Panc1 (cell line): ENCODE data around the gene ZNF385C. TPM values are rescaled to one million over a fixed set of nuclear protein-coding genes. Genes with fewer than 3 reads are reported as not detected.

Experiments used
- ATAC-seq: fragments of 200-7000 bp; cut with Tn5 transposase; 2 replicates; pipeline ENCODE4 v1.9.1; 2020; ENCODE audit warnings: mild to moderate bottlenecking, moderate library complexity
- BruUV-seq: library from RNA; stranded (reverse); fragments of 400-500 nt; replicated peaks from 2 replicates; lab custom pipeline; 2021; lab: Mats Ljungman, UMichigan
- CTCF ChIA-PET: fragments of 300-600 bp; sonication (Branson Sonifier 250); formaldehyde crosslinking; loops from one replicate; lab custom pipeline; 2022; ENCODE audit warnings: antibody characterized with exemption; lab: Charles Lee
- POLR2A ChIA-PET: fragments of 300-600 bp; sonication (Branson Sonifier 250); formaldehyde crosslinking; loops from one replicate; lab custom pipeline; 2022; ENCODE audit warnings: antibody characterized with exemption; lab: Charles Lee
- DNase-seq: peaks from one replicate; pipeline ENCODE4 v3.0.0-alpha.2; 2010; ENCODE audit warnings: low read depth, low spot score
- H3K27ac ChIP-seq: 2 replicates; pipeline ENCODE4 v1.5.1; 2011; ENCODE audit warnings: mild to moderate bottlenecking, low read length, inconsistent platforms
- H3K27me3 ChIP-seq: fragments of 200-500 bp; sonication (Bioruptor generic); 2 replicates; pipeline ENCODE4 v1.6.0; 2014; ENCODE audit warnings: low read length, inconsistent platforms; ENCODE audit not compliant: control insufficient read depth, insufficient read depth
- H3K36me3 ChIP-seq: fragments of 200-500 bp; sonication (Bioruptor generic); 2 replicates; pipeline ENCODE4 v1.5.1; 2014; ENCODE audit warnings: inconsistent platforms, mild to moderate bottlenecking, low read length, moderate library complexity; ENCODE audit not compliant: control insufficient read depth, insufficient read depth
- H3K4me1 ChIP-seq: 2 replicates; pipeline ENCODE4 v1.5.1; 2011; ENCODE audit warnings: inconsistent platforms, mild to moderate bottlenecking, low read length, moderate library complexity; ENCODE audit not compliant: control insufficient read depth, insufficient read depth
- H3K4me3 ChIP-seq, 2 experiments: 2 replicates each; pipeline ENCODE4 v1.5.1; 2011 to 2012; ENCODE audit warnings: low read depth in 2 of 2, low read length in 2 of 2, mild to moderate bottlenecking in 2 of 2, inconsistent platforms in 1 of 2, moderate library complexity in 1 of 2
- H3K9me3 ChIP-seq: fragments of 200-500 bp; sonication (Bioruptor generic); 2 replicates; pipeline ENCODE4 v1.5.1; 2014; ENCODE audit warnings: low read depth, mild to moderate bottlenecking, inconsistent platforms, low read length, moderate library complexity; ENCODE audit not compliant: control insufficient read depth, insufficient read depth
- POLR2AphosphoS5 ChIP-seq: IDR thresholded peaks from 2 replicates; pipeline ENCODE4 v1.6.1; 2012; ENCODE audit warnings: mild to moderate bottlenecking, low read depth, low read length, moderate library complexity
- SIN3A ChIP-seq: IDR thresholded peaks from 2 replicates; pipeline ENCODE4 v1.6.1; 2012; ENCODE audit warnings: low read depth, mild to moderate bottlenecking, low read length, moderate library complexity, borderline replicate concordance; ENCODE audit not compliant: insufficient read depth
- TCF7L2 ChIP-seq: IDR thresholded peaks from 2 replicates; pipeline ENCODE4 v1.6.1; 2011; ENCODE audit warnings: mild to moderate bottlenecking, low read depth, low read length, inconsistent platforms
- in situ Hi-C: cut with HindIII; loops from 2 replicates; pipeline ENCODE4 v1.10.0; 2016; ENCODE audit warnings: low sequenced_read_pairs, low pct_unique_long_range_greater_than_20kb
- intact Hi-C: fragments of 100-400 bp; cut with micrococcal nuclease; formaldehyde crosslinking; loops from one replicate; pipeline ENCODE4 v1.10.0; 2022; ENCODE audit not compliant: unreplicated experiment
- total RNA-seq: library from RNA; stranded (reverse); gene quantifications from one replicate; pipeline ENCODE4 v1.2.1, GENCODE V29; 2021; ENCODE audit not compliant: unreplicated experiment
- TF ChIP-seq, protein P1 (sequence below), 2 experiments: IDR thresholded peaks; 2 replicates each; pipeline ENCODE4 v1.6.1; 2011 to 2012; ENCODE audit warnings: low read depth in 2 of 2, control low read depth in 1 of 2, low read length in 1 of 2, mild to moderate bottlenecking in 1 of 2, moderate library complexity in 1 of 2; ENCODE audit not compliant: insufficient read depth in 1 of 2
- TF ChIP-seq, protein P2 (sequence below): fragments of 450-650 bp; IDR thresholded peaks from 2 replicates; pipeline ENCODE4 v1.5.1; 2017; ENCODE audit warnings: mild to moderate bottlenecking

The ZNF385C gene
- total RNA-seq, 1 experiment from 2014 or later: 0.21 TPM

GRCh38 chr17:42055027-42055426, 43.2 kb downstream of the ZNF385C start:
- no TSS peak for BruUV-seq
- intact Hi-C loops (no loop called here), in situ Hi-C loops (no loop called here)
- POLR2A ChIA-PET: no interaction called here
- Histone ChIP-seq H3K4me3 (no peak overlapping the region), H3K36me3 (no peaks in the 10 kb centered on the region), H3K27me3 (no peaks in the 10 kb centered on the region), H3K27ac (no peak overlapping the region), H3K4me1 (0 out of 2 replicates have a peak, but pooled peaks cover under 1% of the 10 kb centered on the region), H3K9me3 (no peaks in the 10 kb centered on the region)
- TF ChIP-seq SIN3A: no peak
- TF ChIP-seq, protein P1, sequence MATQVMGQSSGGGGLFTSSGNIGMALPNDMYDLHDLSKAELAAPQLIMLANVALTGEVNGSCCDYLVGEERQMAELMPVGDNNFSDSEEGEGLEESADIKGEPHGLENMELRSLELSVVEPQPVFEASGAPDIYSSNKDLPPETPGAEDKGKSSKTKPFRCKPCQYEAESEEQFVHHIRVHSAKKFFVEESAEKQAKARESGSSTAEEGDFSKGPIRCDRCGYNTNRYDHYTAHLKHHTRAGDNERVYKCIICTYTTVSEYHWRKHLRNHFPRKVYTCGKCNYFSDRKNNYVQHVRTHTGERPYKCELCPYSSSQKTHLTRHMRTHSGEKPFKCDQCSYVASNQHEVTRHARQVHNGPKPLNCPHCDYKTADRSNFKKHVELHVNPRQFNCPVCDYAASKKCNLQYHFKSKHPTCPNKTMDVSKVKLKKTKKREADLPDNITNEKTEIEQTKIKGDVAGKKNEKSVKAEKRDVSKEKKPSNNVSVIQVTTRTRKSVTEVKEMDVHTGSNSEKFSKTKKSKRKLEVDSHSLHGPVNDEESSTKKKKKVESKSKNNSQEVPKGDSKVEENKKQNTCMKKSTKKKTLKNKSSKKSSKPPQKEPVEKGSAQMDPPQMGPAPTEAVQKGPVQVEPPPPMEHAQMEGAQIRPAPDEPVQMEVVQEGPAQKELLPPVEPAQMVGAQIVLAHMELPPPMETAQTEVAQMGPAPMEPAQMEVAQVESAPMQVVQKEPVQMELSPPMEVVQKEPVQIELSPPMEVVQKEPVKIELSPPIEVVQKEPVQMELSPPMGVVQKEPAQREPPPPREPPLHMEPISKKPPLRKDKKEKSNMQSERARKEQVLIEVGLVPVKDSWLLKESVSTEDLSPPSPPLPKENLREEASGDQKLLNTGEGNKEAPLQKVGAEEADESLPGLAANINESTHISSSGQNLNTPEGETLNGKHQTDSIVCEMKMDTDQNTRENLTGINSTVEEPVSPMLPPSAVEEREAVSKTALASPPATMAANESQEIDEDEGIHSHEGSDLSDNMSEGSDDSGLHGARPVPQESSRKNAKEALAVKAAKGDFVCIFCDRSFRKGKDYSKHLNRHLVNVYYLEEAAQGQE (IDR thresholded peaks at IDR 0.05; ENCODE audit: insufficient read depth in 1 of 2, low read depth in 2 of 2, low read length in 1 of 2): no peak
- TF ChIP-seq, protein P2, sequence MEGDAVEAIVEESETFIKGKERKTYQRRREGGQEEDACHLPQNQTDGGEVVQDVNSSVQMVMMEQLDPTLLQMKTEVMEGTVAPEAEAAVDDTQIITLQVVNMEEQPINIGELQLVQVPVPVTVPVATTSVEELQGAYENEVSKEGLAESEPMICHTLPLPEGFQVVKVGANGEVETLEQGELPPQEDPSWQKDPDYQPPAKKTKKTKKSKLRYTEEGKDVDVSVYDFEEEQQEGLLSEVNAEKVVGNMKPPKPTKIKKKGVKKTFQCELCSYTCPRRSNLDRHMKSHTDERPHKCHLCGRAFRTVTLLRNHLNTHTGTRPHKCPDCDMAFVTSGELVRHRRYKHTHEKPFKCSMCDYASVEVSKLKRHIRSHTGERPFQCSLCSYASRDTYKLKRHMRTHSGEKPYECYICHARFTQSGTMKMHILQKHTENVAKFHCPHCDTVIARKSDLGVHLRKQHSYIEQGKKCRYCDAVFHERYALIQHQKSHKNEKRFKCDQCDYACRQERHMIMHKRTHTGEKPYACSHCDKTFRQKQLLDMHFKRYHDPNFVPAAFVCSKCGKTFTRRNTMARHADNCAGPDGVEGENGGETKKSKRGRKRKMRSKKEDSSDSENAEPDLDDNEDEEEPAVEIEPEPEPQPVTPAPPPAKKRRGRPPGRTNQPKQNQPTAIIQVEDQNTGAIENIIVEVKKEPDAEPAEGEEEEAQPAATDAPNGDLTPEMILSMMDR: no peak
- no peak for TF ChIP-seq POLR2AphosphoS5
- no peak for TF ChIP-seq TCF7L2
- CTCF ChIA-PET: interaction anchor here (1.0 kb wide), 1 partner anchor 24 kb away, joined by 4 read pairs; no protein-coding TSS in a partner anchor
- DNase-seq (no peak), ATAC-seq (no peak)

DNA sequence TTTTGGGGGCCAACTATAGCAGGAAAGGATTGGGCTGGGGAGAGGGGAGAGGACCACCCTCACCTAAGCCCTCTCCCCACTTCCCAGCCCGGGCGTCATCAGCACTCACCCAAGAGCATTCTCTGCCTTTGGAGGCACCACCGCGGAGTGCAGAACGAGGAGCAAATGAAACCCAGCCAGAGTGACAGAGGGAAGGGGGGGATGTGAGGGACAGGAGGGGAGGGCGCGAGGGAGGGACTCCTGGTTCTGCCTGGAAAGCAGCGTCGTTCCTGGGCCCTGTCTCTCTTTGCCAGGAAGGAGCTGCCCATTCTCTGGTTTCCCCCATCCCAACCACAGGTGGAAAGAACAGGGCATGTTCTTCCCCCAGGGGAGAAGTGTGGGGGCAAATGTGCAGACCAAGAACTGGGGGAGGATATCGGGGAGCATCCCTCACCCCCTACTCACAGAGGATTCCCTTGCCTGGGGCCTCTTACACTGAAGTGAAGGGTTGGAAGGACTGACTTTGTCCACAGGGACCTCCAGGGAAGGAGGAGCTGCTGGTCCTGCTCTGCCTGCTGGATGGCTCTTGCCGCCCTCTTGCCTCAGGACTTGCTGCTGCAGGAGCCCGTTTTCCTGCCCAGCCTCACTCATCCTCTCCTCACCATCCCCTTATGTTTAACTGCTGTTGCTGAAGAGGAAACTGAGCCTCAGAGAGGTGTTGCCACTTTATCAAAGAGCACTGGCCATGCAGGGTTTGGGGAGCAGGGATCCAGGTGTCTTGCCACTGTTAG, 44.4 kb downstream of the ZNF385C start:
- TF ChIP-seq SIN3A: no peak
- TF ChIP-seq TCF7L2: no peak
- TF ChIP-seq POLR2AphosphoS5: no peak
- TF ChIP-seq, protein P1 (IDR thresholded peaks at IDR 0.05; ENCODE audit: insufficient read depth in 1 of 2, low read depth in 2 of 2, low read length in 1 of 2): no peak
- TF ChIP-seq, protein P2: no peak
- Histone ChIP-seq H3K36me3 (no peaks in the 10 kb centered on the region), H3K9me3 (no peaks in the 10 kb centered on the region), H3K4me3 (no peak overlapping the region), H3K27ac (no peak overlapping the region), H3K27me3 (no peaks in the 10 kb centered on the region), H3K4me1 (peaks cover 2% of the 10 kb centered on the region; the same call in 1 of the 2 replicates)
- intact Hi-C loops (no loop called here), in situ Hi-C loops (no loop called here)
- no peak for DNase-seq
- no TSS peak for BruUV-seq
- ATAC-seq: no peak
- ChIA-PET CTCF (interaction anchor here (0.5 kb wide), 1 partner anchor 19 kb away, joined by 5 read pairs; no protein-coding TSS in a partner anchor), POLR2A (no interaction called here)
